NCI-H1694 treated with DMSO at 0.1 percent for 48 hours (cell line): Measurements from ENCODE around the gene HOXC13.

ENCODE experiments used
- DNase-seq: peaks from one replicate; lab custom pipeline; 2025; lab: John Stamatoyannopoulos, UW

The HOXC13 gene

DNA sequence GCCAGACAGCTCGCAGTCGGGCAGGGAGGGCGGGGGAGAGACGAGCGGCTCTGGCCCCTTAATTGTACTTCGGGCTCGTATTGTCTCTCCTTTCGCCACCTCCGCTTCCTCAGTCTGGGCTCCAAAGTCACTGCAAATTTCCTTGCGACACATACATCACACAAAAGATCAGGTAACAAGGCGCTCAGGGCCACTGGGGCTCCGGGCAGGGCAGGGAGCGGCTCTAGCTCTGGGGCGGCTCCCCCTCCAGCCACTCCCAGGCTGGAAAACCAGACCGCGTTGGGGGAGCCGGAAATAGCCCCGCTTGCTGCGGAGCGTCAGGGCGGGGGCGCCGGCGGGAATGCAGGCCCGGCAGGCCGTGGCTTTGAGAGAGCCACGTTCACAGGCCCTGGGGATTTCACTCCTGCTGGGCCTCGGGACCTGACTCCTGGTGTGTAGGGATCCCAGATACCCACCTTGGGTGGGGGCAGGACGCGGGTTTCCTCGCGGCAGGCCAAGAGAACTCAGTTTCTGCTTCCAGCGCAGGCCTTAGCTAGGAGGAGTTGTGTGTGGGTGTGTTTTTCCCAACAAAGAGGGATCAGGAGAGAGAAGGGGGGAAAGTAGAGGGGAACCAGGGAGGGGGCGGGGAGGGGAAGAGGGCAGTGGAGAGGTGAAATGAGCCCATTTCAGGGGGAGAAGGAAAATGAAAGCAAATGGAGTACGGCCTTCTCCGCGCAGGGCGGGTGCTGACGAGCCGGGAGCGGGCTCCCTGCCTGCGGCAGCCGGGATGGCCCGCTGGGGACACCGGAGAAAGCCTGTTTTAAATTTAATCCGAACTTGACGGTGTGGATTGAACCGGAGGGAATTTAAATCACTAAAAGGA is 57.0 kb downstream of the HOXC13 start:
- no peak for DNase-seq
